HG03378 (cell line): ENCODE measurements around the gene DUSP16.
"Not testable (repeated sequence)": the region's sequence is repeated elsewhere in the genome, so short reads cannot be mapped to it uniquely, and the experiment has no call there.

Experiments
- ATAC-seq: cut with Tn5 transposase; IDR thresholded peaks from one replicate; pipeline ENCODE4 v1.9.1; 2021; ENCODE audit warnings: mild to moderate bottlenecking, moderate library complexity; ENCODE audit not compliant: unreplicated experiment

The DUSP16 gene

GRCh38 chr12:12521888-12522287 lies 40.8 kb downstream of the DUSP16 start:
- no peak for ATAC-seq

- ATAC-seq = no peak
These were observed 41.6 kb downstream of the DUSP16 start for GRCh38 chr12:12521044-12521485.

- no peak for ATAC-seq
These were observed 42.4 kb downstream of the DUSP16 start for GRCh38 chr12:12520273-12520672.

GRCh38 chr12:12519354-12519998 lies 43.2 kb downstream of the DUSP16 start:
- ATAC-seq = no peak

- no peak for ATAC-seq
These were observed 43.7 kb downstream of the DUSP16 start for GRCh38 chr12:12518919-12519318.

GRCh38 chr12:12518464-12518845 lies 44.2 kb downstream of the DUSP16 start:
- no peak for ATAC-seq

GRCh38 chr12:12513416-12514006 lies 49.2 kb downstream of the DUSP16 start:
- no peak for ATAC-seq

- ATAC-seq = no peak
These were observed 50.6 kb downstream of the DUSP16 start for GRCh38 chr12:12511895-12512711.

GRCh38 chr12:12511021-12511783 lies 51.5 kb downstream of the DUSP16 start:
- ATAC-seq = no peak

GRCh38 chr12:12510551-12510950 lies 52.1 kb downstream of the DUSP16 start:
- ATAC-seq = no peak

GRCh38 chr12:12510141-12510540 lies 52.5 kb downstream of the DUSP16 start:
- ATAC-seq = no peak

- ATAC-seq = no peak
These were observed 54.1 kb downstream of the DUSP16 start for GRCh38 chr12:12508612-12509011.

- ATAC-seq = no peak
These were observed 55.5 kb downstream of the DUSP16 start for GRCh38 chr12:12507121-12507520.

GRCh38 chr12:12506496-12506890 lies 56.2 kb downstream of the DUSP16 start:
- ATAC-seq = no peak

- ATAC-seq = peak; percentile 89
These were observed 56.8 kb downstream of the DUSP16 start for GRCh38 chr12:12505544-12506495.

- ATAC-seq = no peak
These were observed 59.1 kb downstream of the DUSP16 start for GRCh38 chr12:12503384-12504078.

GRCh38 chr12:12502815-12503151 lies 59.9 kb downstream of the DUSP16 start:
- no peak for ATAC-seq

- ATAC-seq = not testable (repeated sequence)
These were observed 60.4 kb downstream of the DUSP16 start for GRCh38 chr12:12502130-12502814.

GRCh38 chr12:12501121-12501520 lies 61.5 kb downstream of the DUSP16 start:
- ATAC-seq = no peak
